ENCODE data around the gene TMEM270. TPM values are rescaled to one million over a fixed set of nuclear protein-coding genes. Genes with fewer than 3 reads are reported as not detected.
"Not testable (repeated sequence)": the region's sequence is repeated elsewhere in the genome, so short reads cannot be mapped to it uniquely, and the experiment has no call there.

TMEM270 gene
- total RNA-seq, 1 donor from 2014 or later = not detected

DNA sequence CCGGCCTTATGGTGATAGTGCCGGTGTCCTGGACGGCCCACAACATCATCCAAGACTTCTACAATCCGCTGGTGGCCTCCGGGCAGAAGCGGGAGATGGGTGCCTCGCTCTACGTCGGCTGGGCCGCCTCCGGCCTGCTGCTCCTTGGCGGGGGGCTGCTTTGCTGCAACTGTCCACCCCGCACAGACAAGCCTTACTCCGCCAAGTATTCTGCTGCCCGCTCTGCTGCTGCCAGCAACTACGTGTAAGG is 29.4 kb upstream of the TMEM270 start:
- peaks cover 6% of the 10 kb centered on the region for H3K27me3 Mint-ChIP-seq (ENCODE audit: low read depth)
- no peak for DNase-seq (ENCODE audit: low read depth, low spot score)
- no peaks in the 10 kb centered on the region for H3K9me3 Mint-ChIP-seq
- no peaks in the 10 kb centered on the region for H3K36me3 Mint-ChIP-seq (ENCODE audit: low read depth)
- H3K27ac Mint-ChIP-seq (ENCODE audit: unreplicated experiment) = no peak overlapping the region
- H3K4me1 Mint-ChIP-seq = peaks cover 33% of the 10 kb centered on the region
- no peak overlapping the region for H3K4me3 Mint-ChIP-seq
- TF ChIP-seq, protein P1, sequence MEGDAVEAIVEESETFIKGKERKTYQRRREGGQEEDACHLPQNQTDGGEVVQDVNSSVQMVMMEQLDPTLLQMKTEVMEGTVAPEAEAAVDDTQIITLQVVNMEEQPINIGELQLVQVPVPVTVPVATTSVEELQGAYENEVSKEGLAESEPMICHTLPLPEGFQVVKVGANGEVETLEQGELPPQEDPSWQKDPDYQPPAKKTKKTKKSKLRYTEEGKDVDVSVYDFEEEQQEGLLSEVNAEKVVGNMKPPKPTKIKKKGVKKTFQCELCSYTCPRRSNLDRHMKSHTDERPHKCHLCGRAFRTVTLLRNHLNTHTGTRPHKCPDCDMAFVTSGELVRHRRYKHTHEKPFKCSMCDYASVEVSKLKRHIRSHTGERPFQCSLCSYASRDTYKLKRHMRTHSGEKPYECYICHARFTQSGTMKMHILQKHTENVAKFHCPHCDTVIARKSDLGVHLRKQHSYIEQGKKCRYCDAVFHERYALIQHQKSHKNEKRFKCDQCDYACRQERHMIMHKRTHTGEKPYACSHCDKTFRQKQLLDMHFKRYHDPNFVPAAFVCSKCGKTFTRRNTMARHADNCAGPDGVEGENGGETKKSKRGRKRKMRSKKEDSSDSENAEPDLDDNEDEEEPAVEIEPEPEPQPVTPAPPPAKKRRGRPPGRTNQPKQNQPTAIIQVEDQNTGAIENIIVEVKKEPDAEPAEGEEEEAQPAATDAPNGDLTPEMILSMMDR (conservative IDR thresholded peaks at IDR 0.05) = no peak

DNA sequence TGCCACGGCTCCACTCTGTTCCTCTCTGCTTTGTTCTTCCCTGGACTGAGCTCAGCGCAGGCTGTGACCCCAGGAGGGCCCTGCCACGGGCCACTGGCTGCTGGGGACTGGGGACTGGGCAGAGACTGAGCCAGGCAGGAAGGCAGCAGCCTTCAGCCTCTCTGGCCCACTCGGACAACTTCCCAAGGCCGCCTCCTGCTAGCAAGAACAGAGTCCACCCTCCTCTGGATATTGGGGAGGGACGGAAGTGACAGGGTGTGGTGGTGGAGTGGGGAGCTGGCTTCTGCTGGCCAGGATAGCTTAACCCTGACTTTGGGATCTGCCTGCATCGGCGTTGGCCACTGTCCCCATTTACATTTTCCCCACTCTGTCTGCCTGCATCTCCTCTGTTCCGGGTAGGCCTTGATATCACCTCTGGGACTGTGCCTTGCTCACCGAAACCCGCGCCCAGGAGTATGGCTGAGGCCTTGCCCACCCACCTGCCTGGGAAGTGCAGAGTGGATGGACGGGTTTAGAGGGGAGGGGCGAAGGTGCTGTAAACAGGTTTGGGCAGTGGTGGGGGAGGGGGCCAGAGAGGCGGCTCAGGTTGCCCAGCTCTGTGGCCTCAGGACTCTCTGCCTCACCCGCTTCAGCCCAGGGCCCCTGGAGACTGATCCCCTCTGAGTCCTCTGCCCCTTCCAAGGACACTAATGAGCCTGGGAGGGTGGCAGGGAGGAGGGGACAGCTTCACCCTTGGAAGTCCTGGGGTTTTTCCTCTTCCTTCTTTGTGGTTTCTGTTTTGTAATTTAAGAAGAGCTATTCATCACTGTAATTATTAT is 28.9 kb upstream of the TMEM270 start:
- TF ChIP-seq, protein P1 (conservative IDR thresholded peaks at IDR 0.05) = no peak
- Mint-ChIP-seq H3K9me3 (no peaks in the 10 kb centered on the region), H3K4me3 (peak overlapping the region; percentile 31), H3K27me3 (ENCODE audit: low read depth) (peaks cover 6% of the 10 kb centered on the region), H3K27ac (ENCODE audit: unreplicated experiment) (peak overlapping the region; percentile 81), H3K4me1 (peaks cover 33% of the 10 kb centered on the region), H3K36me3 (ENCODE audit: low read depth) (no peaks in the 10 kb centered on the region)
- no peak for DNase-seq (ENCODE audit: low read depth, low spot score)

DNA sequence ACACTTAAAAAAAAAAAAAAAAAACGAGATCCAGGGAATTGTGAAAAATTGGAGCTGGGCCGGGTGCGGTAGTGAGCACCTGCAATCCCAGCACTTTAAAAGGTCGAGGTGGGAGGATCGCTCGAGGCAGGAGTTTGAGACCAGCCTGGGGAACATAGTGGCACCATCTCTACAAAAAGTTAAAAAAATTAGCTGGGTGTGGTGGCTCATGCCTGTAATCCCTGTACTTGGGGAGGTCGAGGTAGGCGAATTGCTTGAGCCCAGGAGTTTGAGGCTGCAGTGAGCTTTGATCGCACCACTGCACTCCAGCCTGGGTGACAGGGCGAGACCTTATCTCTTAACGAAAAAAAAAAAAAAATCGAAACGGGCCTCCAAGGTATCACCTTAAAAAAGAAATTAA is 28.2 kb upstream of the TMEM270 start:
- no peak overlapping the region for H3K27ac Mint-ChIP-seq (ENCODE audit: unreplicated experiment)
- peaks cover 6% of the 10 kb centered on the region for H3K27me3 Mint-ChIP-seq (ENCODE audit: low read depth)
- TF ChIP-seq, protein P1 (conservative IDR thresholded peaks at IDR 0.05) = no peak
- H3K4me1 Mint-ChIP-seq = peaks cover 27% of the 10 kb centered on the region
- DNase-seq (ENCODE audit: low read depth, low spot score) = no peak
- H3K4me3 Mint-ChIP-seq = no peak overlapping the region
- no peaks in the 10 kb centered on the region for H3K9me3 Mint-ChIP-seq
- no peaks in the 10 kb centered on the region for H3K36me3 Mint-ChIP-seq (ENCODE audit: low read depth)

DNA sequence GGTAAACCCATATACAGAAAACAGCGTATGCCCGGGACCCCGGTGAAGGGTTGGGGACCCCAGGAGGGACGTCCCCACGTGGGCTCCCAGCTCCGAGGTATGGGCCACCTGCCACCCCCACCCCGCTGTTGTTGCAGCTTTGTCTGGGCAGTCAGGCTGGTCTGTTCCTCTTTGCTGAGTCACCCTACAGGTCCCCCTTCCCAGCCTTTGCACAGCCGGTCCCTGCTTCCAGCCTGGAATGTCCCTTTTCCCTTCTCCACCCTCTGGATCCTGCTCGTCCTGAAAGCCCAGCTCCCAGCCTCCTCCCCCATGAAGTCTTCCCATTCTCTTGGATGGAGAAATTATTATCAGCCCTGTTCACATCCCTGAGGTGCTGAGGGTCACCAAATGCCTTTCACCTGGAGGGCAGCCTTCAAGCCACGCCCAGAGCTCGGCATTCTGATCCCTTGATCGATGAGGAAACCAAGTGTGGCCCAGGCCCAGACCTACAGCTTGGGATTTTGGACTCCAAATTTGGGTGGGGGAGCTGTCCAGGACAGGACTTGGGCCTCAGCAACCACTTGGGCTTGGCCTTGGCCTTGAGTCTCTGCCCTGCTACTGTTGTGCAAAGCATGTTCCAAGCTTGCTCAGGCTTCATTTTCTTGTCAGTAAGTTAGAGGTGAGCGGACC is 27.6 kb upstream of the TMEM270 start:
- H3K36me3 Mint-ChIP-seq (ENCODE audit: low read depth) = no peaks in the 10 kb centered on the region
- H3K9me3 Mint-ChIP-seq = no peaks in the 10 kb centered on the region
- H3K27me3 Mint-ChIP-seq (ENCODE audit: low read depth) = peaks cover 6% of the 10 kb centered on the region
- no peak overlapping the region for H3K27ac Mint-ChIP-seq (ENCODE audit: unreplicated experiment)
- H3K4me1 Mint-ChIP-seq = peaks cover 23% of the 10 kb centered on the region
- DNase-seq (ENCODE audit: low read depth, low spot score) = no peak
- TF ChIP-seq, protein P1 (conservative IDR thresholded peaks at IDR 0.05) = no peak
- no peak overlapping the region for H3K4me3 Mint-ChIP-seq

DNA sequence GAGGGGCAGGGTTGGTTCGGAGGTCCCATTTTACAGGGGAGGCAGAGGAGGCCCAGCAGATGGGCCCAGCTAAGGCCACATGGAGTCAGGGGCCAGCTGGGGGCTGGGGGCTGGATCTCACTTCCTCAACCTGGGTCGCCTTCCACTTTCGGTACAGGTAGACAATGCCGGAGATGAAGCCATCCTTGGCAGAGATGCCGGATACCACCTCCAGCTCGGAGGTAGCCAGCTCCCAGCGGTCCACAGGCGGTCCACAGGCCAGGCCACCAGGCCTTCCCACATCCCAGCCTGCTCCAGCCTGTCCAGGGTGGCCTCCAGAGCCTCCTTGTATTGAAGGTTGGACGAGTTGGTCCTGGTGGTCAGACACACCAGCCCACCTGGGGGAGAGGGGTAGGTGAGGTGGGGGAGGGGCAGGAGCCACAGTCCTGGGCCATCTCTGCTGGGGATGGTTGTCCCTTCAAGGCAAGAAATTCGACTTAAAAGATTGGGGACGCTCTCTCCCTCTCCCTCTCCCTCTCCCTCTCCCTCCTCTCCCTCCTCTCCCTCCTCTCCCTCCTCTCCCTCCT is 26.2 kb upstream of the TMEM270 start:
- Mint-ChIP-seq H3K27ac (ENCODE audit: unreplicated experiment) (no peak overlapping the region), H3K4me1 (peaks cover 16% of the 10 kb centered on the region), H3K9me3 (no peaks in the 10 kb centered on the region), H3K4me3 (no peak overlapping the region), H3K27me3 (ENCODE audit: low read depth) (peaks cover 3% of the 10 kb centered on the region), H3K36me3 (ENCODE audit: low read depth) (no peaks in the 10 kb centered on the region)
- DNase-seq (ENCODE audit: low read depth, low spot score) = no peak
- TF ChIP-seq, protein P1 (conservative IDR thresholded peaks at IDR 0.05) = no peak

DNA sequence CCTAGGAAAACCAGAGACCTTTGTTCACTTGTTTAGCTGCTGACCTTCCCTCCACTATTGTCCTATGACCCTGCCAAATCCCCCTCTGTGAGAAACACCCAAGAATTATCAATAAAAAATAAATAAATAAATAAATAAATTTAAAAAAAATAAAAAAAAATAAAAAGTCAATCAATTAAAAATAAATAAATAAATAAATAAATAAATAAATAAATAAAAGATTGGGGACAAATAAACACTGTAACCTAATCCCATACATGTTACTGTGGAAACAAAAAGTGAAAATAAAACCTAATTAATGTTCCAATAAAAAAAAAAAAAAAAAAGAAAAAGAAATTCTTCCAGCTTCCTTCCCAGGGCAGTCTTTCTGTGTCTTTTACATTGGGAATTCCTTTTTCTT is 23.8 kb upstream of the TMEM270 start:
- not testable (repeated sequence) for H3K4me3 Mint-ChIP-seq; H3K4me1 Mint-ChIP-seq; H3K9me3 Mint-ChIP-seq; H3K27ac Mint-ChIP-seq (ENCODE audit: unreplicated experiment); DNase-seq (ENCODE audit: low read depth, low spot score); H3K27me3 Mint-ChIP-seq (ENCODE audit: low read depth); H3K36me3 Mint-ChIP-seq (ENCODE audit: low read depth)
